Measurements from ENCODE around the gene PLA2G2C.

Gene PLA2G2C

GRCh38 chr1:20139776-20140612 lies 46.3 kb downstream of the PLA2G2C start:
- TF ChIP-seq CTCF (IDR thresholded peaks at IDR 0.05), result no peak
- H3K36me3 ChIP-seq, result no peaks in the 10 kb centered on the region
- no peak overlapping the region for H3K4me3 ChIP-seq (ENCODE audit: low read depth in 1 of 2, low read length in 1 of 2)
- H3K27ac ChIP-seq, result no peak overlapping the region
- no peaks in the 10 kb centered on the region for H3K4me1 ChIP-seq (ENCODE audit: control insufficient read depth in 1 of 2, insufficient read depth in 1 of 2, low read depth in 1 of 2, low read length in 1 of 2)
- no peaks in the 10 kb centered on the region for H3K27me3 ChIP-seq
- H3K9me3 ChIP-seq, result no peaks in the 10 kb centered on the region

GRCh38 chr1:20138961-20139550 lies 47.3 kb downstream of the PLA2G2C start, which contains the start of gene PLA2G2F:
Gene PLA2G2F, plus strand, starts transcription at chr1:20139323. Its CDS starts 105 bp downstream, at chr1:20139428.
- Histone ChIP-seq H3K4me3 (ENCODE audit: low read depth in 1 of 2, low read length in 1 of 2) (no peak within 1 kb of the TSS), H3K9me3 (no peaks in the 10 kb centered on the region), H3K27ac (no peak within 1 kb of the TSS)

GRCh38 chr1:20138346-20138745 lies 48.0 kb downstream of the PLA2G2C start:
- H3K36me3 ChIP-seq, result no peaks in the 10 kb centered on the region
- no peak overlapping the region for H3K4me3 ChIP-seq (ENCODE audit: low read depth in 1 of 2, low read length in 1 of 2)
- H3K27me3 ChIP-seq, result peaks cover 4% of the 10 kb centered on the region
- TF ChIP-seq CTCF (IDR thresholded peaks at IDR 0.05), result no peak
- H3K27ac ChIP-seq, result no peak overlapping the region
- no peaks in the 10 kb centered on the region for H3K9me3 ChIP-seq
- H3K4me1 ChIP-seq (ENCODE audit: control insufficient read depth in 1 of 2, insufficient read depth in 1 of 2, low read depth in 1 of 2, low read length in 1 of 2), result no peaks in the 10 kb centered on the region

More at GRCh38 chr1:20138961-20139550, 47.3 kb downstream of the PLA2G2C start, which contains the start of gene PLA2G2F:
- TF ChIP-seq CTCF (IDR thresholded peaks at IDR 0.05), result no peak
- Histone ChIP-seq H3K36me3 (no peaks in the 10 kb centered on the region), H3K4me1 (ENCODE audit: control insufficient read depth in 1 of 2, insufficient read depth in 1 of 2, low read depth in 1 of 2, low read length in 1 of 2) (no peaks in the 10 kb centered on the region), H3K27me3 (no peaks in the 10 kb centered on the region)

GRCh38 chr1:20137604-20138003 lies 48.7 kb downstream of the PLA2G2C start:
- Histone ChIP-seq H3K9me3 (no peaks in the 10 kb centered on the region), H3K4me1 (ENCODE audit: control insufficient read depth in 1 of 2, insufficient read depth in 1 of 2, low read depth in 1 of 2, low read length in 1 of 2) (no peaks in the 10 kb centered on the region), H3K36me3 (no peaks in the 10 kb centered on the region), H3K27me3 (peaks cover 7% of the 10 kb centered on the region), H3K4me3 (ENCODE audit: low read depth in 1 of 2, low read length in 1 of 2) (no peak overlapping the region), H3K27ac (no peak overlapping the region)
- no peak for TF ChIP-seq CTCF (IDR thresholded peaks at IDR 0.05)

- Histone ChIP-seq H3K27me3 (peaks cover 7% of the 10 kb centered on the region), H3K36me3 (no peaks in the 10 kb centered on the region), H3K27ac (no peak overlapping the region), H3K9me3 (no peaks in the 10 kb centered on the region), H3K4me3 (ENCODE audit: low read depth in 1 of 2, low read length in 1 of 2) (no peak overlapping the region), H3K4me1 (ENCODE audit: control insufficient read depth in 1 of 2, insufficient read depth in 1 of 2, low read depth in 1 of 2, low read length in 1 of 2) (no peaks in the 10 kb centered on the region)
- no peak for TF ChIP-seq CTCF (IDR thresholded peaks at IDR 0.05)
Observed at GRCh38 chr1:20137055-20137454, 49.3 kb downstream of the PLA2G2C start.
